Mucosa of descending colon (tissue), 3 donors: Measurements from ENCODE around the gene PGAP3. TPM values are rescaled to one million over a fixed set of nuclear protein-coding genes. Genes with fewer than 3 reads are reported as not detected.

Experiments
- ATAC-seq: fragments of 200-7000 bp; cut with Tn5 transposase; one replicate; pipeline ENCODE4 v1.9.1; 2020; ENCODE audit warnings: mild to moderate bottlenecking, moderate library complexity
- DNase-seq, 3 donors: peaks; one replicate each; pipeline ENCODE4 v3.0.0-alpha.2; 2020
- H3K36me3 ChIP-seq: fragments of 200-600 bp; one replicate; pipeline ENCODE4 v1.8.0; 2021; ENCODE audit warnings: low read depth, mild to moderate bottlenecking
- H3K4me1 ChIP-seq: fragments of 200-600 bp; one replicate; pipeline ENCODE4 v1.8.0; 2021; ENCODE audit warnings: low read depth, mild to moderate bottlenecking
- H3K4me3 ChIP-seq: fragments of 200-600 bp; one replicate; pipeline ENCODE4 v1.8.0; 2021; ENCODE audit warnings: mild to moderate bottlenecking
- H3K9me3 ChIP-seq: fragments of 200-600 bp; one replicate; pipeline ENCODE4 v1.8.0; 2021; ENCODE audit warnings: mild to moderate bottlenecking
- intact Hi-C, 2 donors: fragments of 100-400 bp; cut with DNase I in 1 of 2; cut with micrococcal nuclease in 1 of 2; formaldehyde crosslinking; loops; one replicate each; pipeline versions ENCODE4 v1.11.0 to v1.11.1; 2022; cut with DNase I, micrococcal nuclease
- total RNA-seq, 3 donors: library from RNA; stranded (reverse); fragmentation: NEBNext Ultra II Directional in 2 of 3; extraction: Animal tissue kit (Norgen Biotek cat#: 25700) in 2 of 3; gene quantifications; one replicate each; pipeline versions ENCODE4 v1.2.1 to v1.2.4, GENCODE V29; 2021 to 2023
- TF ChIP-seq, protein P1 (sequence below): fragments of 200-600 bp; IDR thresholded peaks from one replicate; pipeline ENCODE4 v1.8.0; 2022; ENCODE audit warnings: antibody characterized with exemption, mild to moderate bottlenecking
- donor health status: DM: no; HTN: no; CAD: no; lungs with moderate emphysema.
- donor health status: DM: no; HTN: no; CAD: no.
- donor health status: DM: no; HTN: yes; CAD: no.

The PGAP3 gene
- total RNA-seq, 3 donors from 2014 or later = 27.7 to 74.6 (median 47.9) TPM

DNA sequence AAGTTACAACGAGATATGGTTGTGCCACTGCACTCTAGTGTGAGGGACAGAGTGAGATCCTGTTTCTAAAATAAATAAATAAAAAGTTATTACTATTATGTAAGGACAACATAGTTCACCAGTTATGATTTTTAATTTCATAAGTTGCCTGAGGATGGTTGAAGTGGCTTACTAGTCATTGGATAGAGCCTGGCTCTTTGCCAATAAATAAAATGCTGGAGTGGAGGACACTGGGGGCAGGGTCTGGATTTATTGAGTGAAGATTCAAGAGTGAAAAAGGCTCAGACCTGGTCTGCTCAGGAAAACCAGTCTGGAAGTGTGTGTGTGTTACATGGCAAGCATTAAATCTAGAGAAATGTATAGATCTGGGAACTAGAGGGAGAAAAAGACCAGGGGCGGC, 48.8 kb downstream of the PGAP3 start:
- H3K4me3 ChIP-seq = no peak overlapping the region
- no peak for DNase-seq
- H3K4me1 ChIP-seq = peaks cover 40% of the 10 kb centered on the region
- intact Hi-C loops = no loop called here
- no peaks in the 10 kb centered on the region for H3K9me3 ChIP-seq
- H3K36me3 ChIP-seq = no peaks in the 10 kb centered on the region
- ATAC-seq = no peak
- TF ChIP-seq, protein P1, sequence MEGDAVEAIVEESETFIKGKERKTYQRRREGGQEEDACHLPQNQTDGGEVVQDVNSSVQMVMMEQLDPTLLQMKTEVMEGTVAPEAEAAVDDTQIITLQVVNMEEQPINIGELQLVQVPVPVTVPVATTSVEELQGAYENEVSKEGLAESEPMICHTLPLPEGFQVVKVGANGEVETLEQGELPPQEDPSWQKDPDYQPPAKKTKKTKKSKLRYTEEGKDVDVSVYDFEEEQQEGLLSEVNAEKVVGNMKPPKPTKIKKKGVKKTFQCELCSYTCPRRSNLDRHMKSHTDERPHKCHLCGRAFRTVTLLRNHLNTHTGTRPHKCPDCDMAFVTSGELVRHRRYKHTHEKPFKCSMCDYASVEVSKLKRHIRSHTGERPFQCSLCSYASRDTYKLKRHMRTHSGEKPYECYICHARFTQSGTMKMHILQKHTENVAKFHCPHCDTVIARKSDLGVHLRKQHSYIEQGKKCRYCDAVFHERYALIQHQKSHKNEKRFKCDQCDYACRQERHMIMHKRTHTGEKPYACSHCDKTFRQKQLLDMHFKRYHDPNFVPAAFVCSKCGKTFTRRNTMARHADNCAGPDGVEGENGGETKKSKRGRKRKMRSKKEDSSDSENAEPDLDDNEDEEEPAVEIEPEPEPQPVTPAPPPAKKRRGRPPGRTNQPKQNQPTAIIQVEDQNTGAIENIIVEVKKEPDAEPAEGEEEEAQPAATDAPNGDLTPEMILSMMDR = no peak

GRCh38 chr17:39638317-39638716, 49.5 kb downstream of the PGAP3 start:
- Histone ChIP-seq H3K4me1 (peaks cover 47% of the 10 kb centered on the region), H3K9me3 (no peaks in the 10 kb centered on the region), H3K36me3 (no peaks in the 10 kb centered on the region), H3K4me3 (no peak overlapping the region)
- ATAC-seq = no peak
- no peak for DNase-seq
- TF ChIP-seq, protein P1 = no peak
- intact Hi-C loops = no loop called here

GRCh38 chr17:39636927-39637736, 50.7 kb downstream of the PGAP3 start, which contains the start of gene STARD3:
TSS of gene STARD3 (plus strand) at chr17:39637144. CDS start at chr17:39653532, 16,388 bp downstream.
- peak; percentile 96 to 97 (median 96) for DNase-seq
- H3K4me1 ChIP-seq = peaks cover 52% of the 10 kb centered on the region
- peak; percentile 74 for ATAC-seq
- TF ChIP-seq, protein P1 = no peak
- H3K4me3 ChIP-seq = peak within 1 kb of the TSS; percentile 37
- intact Hi-C loops = no loop called here
- H3K9me3 ChIP-seq = no peaks in the 10 kb centered on the region
- H3K36me3 ChIP-seq = no peaks in the 10 kb centered on the region

DNA sequence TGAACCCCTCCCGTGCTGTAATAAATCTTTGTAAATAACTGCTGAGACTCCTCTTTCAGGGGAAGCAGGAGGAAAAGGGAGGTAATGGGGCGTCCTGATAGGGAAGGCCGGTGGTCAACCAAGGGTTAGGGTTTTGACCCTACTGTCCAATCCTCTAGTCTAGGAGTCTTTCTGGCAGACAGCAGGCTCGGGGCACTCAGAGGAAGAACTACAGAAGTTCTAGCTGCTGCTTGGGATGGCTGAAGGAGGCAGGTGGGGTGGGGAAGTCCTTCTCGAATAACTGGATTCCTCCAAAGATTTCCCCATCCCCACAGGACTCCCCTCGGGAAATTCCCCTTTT, 51.3 kb downstream of the PGAP3 start:
- ATAC-seq (no peak), DNase-seq (no peak)
- H3K36me3 ChIP-seq = no peaks in the 10 kb centered on the region
- intact Hi-C loops = no loop called here
- no peaks in the 10 kb centered on the region for H3K9me3 ChIP-seq
- no peak overlapping the region for H3K4me3 ChIP-seq
- TF ChIP-seq, protein P1 = no peak
- peaks cover 53% of the 10 kb centered on the region for H3K4me1 ChIP-seq

DNA sequence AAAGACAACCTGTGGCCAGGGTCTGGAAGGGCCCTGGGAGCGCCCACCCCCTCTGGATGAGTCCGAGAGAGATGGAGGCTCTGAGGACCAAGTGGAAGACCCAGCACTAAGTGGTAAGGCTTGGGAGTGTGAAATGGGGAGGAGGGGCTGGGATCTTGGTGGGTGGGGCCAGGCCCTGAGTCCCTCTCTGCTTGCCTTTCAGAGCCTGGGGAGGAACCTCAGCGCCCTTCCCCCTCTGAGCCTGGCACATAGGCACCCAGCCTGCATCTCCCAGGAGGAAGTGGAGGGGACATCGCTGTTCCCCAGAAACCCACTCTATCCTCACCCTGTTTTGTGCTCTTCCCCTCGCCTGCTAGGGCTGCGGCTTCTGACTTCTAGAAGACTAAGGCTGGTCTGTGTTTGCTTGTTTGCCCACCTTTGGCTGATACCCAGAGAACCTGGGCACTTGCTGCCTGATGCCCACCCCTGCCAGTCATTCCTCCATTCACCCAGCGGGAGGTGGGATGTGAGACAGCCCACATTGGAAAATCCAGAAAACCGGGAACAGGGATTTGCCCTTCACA, 52.2 kb downstream of the PGAP3 start:
- intact Hi-C loops = no loop called here
- H3K9me3 ChIP-seq = no peaks in the 10 kb centered on the region
- TF ChIP-seq, protein P1 = no peak
- no peak for ATAC-seq
- DNase-seq = no peak
- no peaks in the 10 kb centered on the region for H3K36me3 ChIP-seq
- peaks cover 53% of the 10 kb centered on the region for H3K4me1 ChIP-seq
- H3K4me3 ChIP-seq = no peak overlapping the region
